ENCODE data around the gene GPC3. TPM values are rescaled to one million over a fixed set of nuclear protein-coding genes. Genes with fewer than 3 reads are reported as not detected.

Gene GPC3
- total RNA-seq, 1 donor from 2014 or later: 15.5 TPM

DNA sequence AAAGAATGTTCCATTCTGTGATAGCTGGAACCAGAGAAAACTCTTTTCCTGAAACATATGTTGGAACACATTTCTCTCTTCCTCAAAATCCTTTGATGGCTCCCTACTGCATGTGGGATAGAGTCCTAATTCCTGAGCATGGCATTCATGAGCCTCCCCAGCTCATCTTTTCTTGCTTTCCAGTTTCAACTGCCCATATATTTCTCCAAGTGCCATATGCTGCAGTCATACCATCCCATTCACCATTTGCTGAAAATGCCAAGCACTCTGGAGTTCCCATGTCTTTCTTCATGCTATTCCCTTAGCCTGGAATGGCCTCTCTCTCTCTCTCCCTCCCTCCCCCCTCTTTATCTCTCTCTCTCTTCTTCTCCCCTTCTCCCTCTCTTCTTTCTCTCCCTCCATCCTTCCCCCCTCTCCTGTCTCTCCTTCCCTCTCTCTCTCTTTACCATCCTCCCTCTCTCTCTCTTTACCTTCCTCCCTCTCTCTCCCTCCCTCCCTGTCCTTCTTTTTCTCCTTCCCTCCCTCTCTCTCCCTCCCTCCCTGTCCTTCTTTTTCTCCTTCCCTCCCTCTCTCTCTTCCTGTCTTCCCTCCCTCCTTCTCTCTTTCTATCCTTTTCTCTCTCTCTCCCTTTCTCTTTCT is 436.0 kb downstream of the GPC3 start:
- intact Hi-C loops (cut with DNase I): no loop called here
- H3K36me3 ChIP-seq: no peaks in the 10 kb centered on the region
- DNase-seq (ENCODE audit: extremely low spot score in 2 of 2): no peak
- H3K27ac ChIP-seq: no peak overlapping the region
- H3K4me1 ChIP-seq: no peaks in the 10 kb centered on the region
- no peak for TF ChIP-seq POLR2AphosphoS5 (IDR thresholded peaks at IDR 0.05; ENCODE audit: insufficient read depth in 1 of 2, low read depth in 1 of 2)
- TF ChIP-seq, protein P1, sequence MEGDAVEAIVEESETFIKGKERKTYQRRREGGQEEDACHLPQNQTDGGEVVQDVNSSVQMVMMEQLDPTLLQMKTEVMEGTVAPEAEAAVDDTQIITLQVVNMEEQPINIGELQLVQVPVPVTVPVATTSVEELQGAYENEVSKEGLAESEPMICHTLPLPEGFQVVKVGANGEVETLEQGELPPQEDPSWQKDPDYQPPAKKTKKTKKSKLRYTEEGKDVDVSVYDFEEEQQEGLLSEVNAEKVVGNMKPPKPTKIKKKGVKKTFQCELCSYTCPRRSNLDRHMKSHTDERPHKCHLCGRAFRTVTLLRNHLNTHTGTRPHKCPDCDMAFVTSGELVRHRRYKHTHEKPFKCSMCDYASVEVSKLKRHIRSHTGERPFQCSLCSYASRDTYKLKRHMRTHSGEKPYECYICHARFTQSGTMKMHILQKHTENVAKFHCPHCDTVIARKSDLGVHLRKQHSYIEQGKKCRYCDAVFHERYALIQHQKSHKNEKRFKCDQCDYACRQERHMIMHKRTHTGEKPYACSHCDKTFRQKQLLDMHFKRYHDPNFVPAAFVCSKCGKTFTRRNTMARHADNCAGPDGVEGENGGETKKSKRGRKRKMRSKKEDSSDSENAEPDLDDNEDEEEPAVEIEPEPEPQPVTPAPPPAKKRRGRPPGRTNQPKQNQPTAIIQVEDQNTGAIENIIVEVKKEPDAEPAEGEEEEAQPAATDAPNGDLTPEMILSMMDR (IDR thresholded peaks at IDR 0.05): no peak
- TF ChIP-seq POLR2A (IDR thresholded peaks at IDR 0.05): no peak
- no peaks in the 10 kb centered on the region for H3K9me3 ChIP-seq
- no peak overlapping the region for H3K4me3 ChIP-seq
- H3K27me3 ChIP-seq: no peaks in the 10 kb centered on the region

DNA sequence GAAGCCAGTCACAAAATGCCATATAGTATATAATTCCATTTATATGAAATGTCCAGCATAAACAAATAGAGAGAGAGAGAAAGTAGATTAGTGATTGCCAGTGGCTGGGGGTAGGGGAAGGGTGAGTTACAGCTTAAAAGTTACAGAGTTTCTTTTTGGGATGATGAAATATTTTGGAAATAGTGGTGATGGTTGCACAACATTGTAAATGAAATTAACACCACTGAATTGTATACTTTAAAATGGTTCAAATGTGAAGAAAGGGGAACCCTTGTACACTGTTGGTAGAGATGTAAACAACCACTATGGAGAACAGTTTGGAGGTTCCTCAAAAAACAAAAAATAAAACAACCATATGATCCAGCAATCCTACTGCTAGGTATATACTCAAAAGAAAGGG is 439.0 kb downstream of the GPC3 start:
- no peak overlapping the region for H3K27ac ChIP-seq
- DNase-seq (ENCODE audit: extremely low spot score in 2 of 2): no peak

DNA sequence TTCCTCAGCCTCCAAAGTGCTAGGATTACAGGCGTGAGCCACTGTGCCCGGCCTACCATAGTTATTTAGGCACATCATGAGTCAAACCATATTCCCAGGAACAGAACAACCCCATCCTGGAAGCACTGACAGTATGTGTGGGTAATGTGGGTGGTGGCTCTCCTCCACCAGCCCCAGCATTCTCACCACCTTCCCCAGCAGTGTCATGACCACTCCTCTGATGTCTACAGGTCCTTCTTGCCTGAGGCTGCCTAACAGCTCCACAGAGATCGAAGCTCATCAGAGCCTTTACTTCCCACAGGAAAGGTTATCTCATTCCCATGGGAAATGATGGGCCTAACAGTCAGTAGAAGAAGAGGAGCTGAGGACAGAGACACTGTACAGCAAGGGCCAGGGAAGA is 440.6 kb downstream of the GPC3 start:
- Histone ChIP-seq H3K27ac (no peak overlapping the region), H3K9me3 (no peaks in the 10 kb centered on the region), H3K27me3 (no peaks in the 10 kb centered on the region), H3K4me3 (no peak overlapping the region), H3K36me3 (no peaks in the 10 kb centered on the region), H3K4me1 (no peaks in the 10 kb centered on the region)
- intact Hi-C loops (cut with DNase I): no loop called here
- no peak for DNase-seq (ENCODE audit: extremely low spot score in 2 of 2)
- TF ChIP-seq, protein P1 (IDR thresholded peaks at IDR 0.05): no peak
- no peak for TF ChIP-seq POLR2A (IDR thresholded peaks at IDR 0.05)
- TF ChIP-seq POLR2AphosphoS5 (IDR thresholded peaks at IDR 0.05; ENCODE audit: insufficient read depth in 1 of 2, low read depth in 1 of 2): no peak

More for the DNA sequence above, 439.0 kb downstream of the GPC3 start:
- no peaks in the 10 kb centered on the region for H3K36me3 ChIP-seq
- H3K4me3 ChIP-seq: no peak overlapping the region
- H3K9me3 ChIP-seq: no peaks in the 10 kb centered on the region
- TF ChIP-seq POLR2A (IDR thresholded peaks at IDR 0.05) (no peak), POLR2AphosphoS5 (IDR thresholded peaks at IDR 0.05; ENCODE audit: insufficient read depth in 1 of 2, low read depth in 1 of 2) (no peak)
- TF ChIP-seq, protein P1 (IDR thresholded peaks at IDR 0.05): no peak
- intact Hi-C loops (cut with DNase I): no loop called here
- no peaks in the 10 kb centered on the region for H3K4me1 ChIP-seq
- H3K27me3 ChIP-seq: no peaks in the 10 kb centered on the region

DNA sequence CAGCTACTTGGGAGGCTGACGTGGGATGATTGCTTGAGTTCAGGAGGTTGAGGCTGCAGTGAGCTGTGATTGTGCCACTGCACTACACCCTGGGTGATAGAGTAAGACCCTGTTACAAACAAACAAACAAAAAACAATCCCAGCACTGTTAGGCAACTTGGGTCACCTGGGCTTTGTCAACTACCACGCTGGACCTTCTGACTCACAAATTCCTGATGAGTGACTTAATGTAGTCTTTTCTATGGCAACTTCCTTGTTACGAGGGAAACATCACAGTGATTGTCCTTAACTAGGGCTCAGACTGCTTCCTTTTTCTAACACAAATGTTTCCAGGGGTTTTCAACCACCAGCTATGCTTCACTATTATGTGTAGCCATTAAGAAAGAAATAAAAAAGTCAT is 441.3 kb downstream of the GPC3 start:
- intact Hi-C loops (cut with DNase I): no loop called here
- TF ChIP-seq, protein P1 (IDR thresholded peaks at IDR 0.05): no peak
- no peak for TF ChIP-seq POLR2A (IDR thresholded peaks at IDR 0.05)
- no peak for TF ChIP-seq POLR2AphosphoS5 (IDR thresholded peaks at IDR 0.05; ENCODE audit: insufficient read depth in 1 of 2, low read depth in 1 of 2)
- H3K27ac ChIP-seq: no peak overlapping the region
- no peak overlapping the region for H3K4me3 ChIP-seq
- H3K9me3 ChIP-seq: no peaks in the 10 kb centered on the region
- H3K36me3 ChIP-seq: no peaks in the 10 kb centered on the region
- DNase-seq (ENCODE audit: extremely low spot score in 2 of 2): no peak
- H3K27me3 ChIP-seq: no peaks in the 10 kb centered on the region
- no peaks in the 10 kb centered on the region for H3K4me1 ChIP-seq

DNA sequence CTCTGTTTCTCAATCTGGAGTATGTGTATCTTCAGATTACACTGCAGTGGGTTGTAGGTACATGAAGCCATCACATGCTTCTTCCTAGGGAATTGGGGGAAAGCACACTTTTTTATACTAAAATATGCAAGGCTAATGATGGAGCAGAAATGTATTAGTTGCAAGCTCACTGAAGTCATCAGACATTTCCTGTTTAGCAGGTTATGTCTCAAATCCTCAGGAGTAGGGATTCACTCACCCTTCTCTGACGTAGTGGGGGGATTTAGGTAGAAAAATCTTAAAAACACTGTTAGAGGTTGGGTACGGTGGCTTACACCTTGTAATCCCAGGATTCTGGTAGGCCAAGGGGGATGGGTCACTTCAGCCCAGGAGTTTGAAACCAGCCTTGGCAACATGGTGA is 441.7 kb downstream of the GPC3 start:
- Histone ChIP-seq H3K9me3 (no peaks in the 10 kb centered on the region), H3K4me3 (no peak overlapping the region), H3K4me1 (no peaks in the 10 kb centered on the region), H3K36me3 (no peaks in the 10 kb centered on the region), H3K27me3 (no peaks in the 10 kb centered on the region), H3K27ac (no peak overlapping the region)
- TF ChIP-seq, protein P1 (IDR thresholded peaks at IDR 0.05): no peak
- no peak for TF ChIP-seq POLR2AphosphoS5 (IDR thresholded peaks at IDR 0.05; ENCODE audit: insufficient read depth in 1 of 2, low read depth in 1 of 2)
- no peak for TF ChIP-seq POLR2A (IDR thresholded peaks at IDR 0.05)
- no peak for DNase-seq (ENCODE audit: extremely low spot score in 2 of 2)
- intact Hi-C loops (cut with DNase I): no loop called here
